HG02885 (cell line): ENCODE results near the gene FBXO22.

Experiments
- ATAC-seq: cut with Tn5 transposase; IDR thresholded peaks from one replicate; pipeline ENCODE4 v1.9.1; 2021; ENCODE audit warnings: mild to moderate bottlenecking; ENCODE audit not compliant: unreplicated experiment, poor library complexity

Gene FBXO22

DNA sequence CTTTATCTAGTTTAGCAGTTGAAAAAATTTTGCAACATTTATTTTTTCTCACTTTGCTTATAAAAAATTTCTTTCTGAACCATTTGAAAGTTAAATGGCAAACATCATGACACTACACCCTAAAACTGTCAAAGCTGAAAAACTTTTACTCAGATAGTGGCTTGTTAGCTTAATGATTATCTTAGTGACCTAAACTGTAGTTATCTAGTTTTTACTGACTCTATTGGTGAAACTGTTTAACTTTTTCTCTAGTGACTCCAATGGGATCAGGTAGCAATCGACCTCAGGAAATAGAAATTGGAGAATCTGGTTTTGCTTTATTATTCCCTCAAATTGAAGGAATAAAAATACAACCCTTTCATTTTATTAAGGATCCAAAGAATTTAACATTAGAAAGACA lies 13.3 kb downstream of the FBXO22 start:
- ATAC-seq: no peak

DNA sequence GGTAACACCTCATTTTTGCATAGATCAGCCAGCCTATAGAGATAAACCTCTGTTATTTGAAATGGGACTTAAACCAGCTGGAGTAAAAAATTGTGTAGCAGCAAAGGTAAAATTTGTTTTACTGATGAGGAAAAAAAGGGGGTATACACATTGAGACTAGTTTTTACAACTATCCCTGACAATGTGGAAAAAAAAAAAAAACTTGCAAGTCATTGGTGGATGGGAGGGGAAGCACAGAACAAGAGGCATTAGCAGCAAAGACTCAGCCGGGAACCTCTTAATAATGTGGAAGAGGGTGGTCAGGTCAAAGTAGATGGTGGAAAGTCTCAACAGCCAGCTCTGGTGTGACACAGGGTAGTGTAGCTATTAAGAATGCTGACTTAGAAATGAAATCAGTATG lies 14.5 kb downstream of the FBXO22 start:
- no peak for ATAC-seq

DNA sequence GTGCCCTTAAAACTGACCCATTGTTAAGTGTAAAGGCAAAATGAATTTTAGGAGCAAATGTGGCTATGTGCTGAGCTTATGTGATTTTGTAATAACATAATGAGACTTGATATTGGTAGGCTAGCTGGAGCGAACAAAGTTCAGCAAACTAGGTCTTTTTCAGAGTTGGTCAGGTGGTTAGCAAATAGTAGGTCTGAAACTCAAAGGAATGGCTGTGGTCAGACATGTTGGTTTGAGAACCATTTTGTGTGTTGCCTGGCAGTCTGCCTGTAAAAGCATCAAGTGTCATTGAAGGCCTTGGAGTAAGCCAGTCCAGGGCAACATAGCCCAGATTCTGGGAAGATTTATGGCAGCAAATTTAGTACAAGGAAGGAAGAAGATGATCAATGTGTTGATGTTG lies 16.4 kb downstream of the FBXO22 start:
- ATAC-seq: no peak

DNA sequence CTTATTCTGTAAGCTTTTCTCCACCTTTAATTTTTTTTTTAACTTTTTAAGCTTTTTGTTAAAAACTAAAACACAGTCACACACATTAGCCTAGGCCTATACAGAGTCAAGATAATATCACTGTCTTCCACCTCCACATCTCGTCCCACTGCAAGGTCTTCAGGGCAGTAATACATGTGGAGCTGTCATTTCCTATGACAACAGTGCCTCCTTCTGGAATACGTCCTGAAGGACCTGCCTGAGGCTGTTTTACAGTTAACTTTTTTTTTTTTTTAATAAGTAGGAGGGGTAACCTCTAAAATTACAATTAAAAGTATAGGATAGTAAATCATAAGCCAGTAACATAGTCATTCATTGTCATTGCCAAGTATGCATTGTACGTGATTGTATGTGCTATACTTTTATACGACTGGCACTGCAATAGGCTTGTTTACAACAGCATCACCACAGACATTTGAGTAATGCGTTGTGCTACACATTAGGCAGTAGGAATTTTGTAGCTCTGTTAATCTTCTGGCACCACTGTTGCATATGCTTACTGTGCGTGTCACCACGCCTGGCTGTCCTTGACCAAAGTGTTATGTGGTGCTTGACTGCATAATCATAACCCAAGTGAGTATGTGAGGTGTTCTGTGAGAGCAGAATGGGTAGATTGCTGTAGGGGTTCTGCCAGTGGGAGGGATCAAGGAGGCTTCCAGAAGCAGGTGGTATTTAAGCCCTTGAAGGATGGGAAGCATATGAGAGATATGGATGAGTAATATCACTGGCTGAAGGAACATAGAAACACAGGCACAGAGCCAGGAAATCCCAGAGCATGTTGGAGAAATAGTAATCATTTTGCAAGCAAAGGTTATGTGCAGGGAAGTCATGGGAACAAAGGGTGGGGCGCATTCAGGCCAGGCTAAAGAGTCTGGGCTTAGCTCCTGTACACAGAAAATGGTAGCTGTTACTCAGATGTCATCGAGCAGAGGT lies 18.3 kb downstream of the FBXO22 start:
- no peak for ATAC-seq

DNA sequence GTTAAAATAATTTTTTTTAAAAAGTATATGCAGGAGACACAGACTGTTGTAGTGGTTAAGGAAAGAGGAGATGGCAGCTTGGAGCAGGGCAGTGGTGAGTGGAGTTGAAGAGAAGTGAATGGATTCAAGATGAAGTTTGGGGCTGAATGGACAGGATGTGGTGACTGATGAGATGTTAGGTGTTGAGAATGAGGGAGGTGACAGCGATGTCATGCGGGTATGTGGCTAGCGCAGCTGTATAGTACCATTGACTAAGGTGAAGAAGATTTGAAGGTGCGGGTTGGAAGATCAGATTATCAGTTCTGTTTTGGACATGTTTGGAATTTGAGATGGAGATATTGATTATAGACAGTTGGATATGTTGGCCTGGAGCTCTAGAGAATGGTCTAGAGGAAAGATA lies 20.1 kb downstream of the FBXO22 start:
- no peak for ATAC-seq

DNA sequence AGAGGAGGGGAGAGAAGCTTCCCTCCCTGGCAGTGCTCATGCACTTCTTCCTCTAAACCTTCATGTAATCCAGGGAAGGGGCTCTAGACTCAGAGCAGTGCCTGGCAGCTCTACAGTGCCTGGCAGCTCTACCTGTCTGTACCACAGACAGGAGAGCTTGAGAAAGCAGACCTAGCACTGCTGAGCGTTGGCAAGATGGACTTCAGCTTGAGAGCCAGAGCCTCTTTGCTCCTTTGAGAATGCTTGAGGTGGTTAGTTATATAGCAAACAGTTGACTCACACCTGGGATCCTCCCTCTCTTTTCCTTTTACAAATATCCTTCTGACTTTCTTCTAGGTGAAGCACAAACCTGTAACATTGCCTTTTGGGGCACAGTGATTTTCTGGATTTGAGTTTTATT lies 20.9 kb downstream of the FBXO22 start:
- ATAC-seq: no peak

DNA sequence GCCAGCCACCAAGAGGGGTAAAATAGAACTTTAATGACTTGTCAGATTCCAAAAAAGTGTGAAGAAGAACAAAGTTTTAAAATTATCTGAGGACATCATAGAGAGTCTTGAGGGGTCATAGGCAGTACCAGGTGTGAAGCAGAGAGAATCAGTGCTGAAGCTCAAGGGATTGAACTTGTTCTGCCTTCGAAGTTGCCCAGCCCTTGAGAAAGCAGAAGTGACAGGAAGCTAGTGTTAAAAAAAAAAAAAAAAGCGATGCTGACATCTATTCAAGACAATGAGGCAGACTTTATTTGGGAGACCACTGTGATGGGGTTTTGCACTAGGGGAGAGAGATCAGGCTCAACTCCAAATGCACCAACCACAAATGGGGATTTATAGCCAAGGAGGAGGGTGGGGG lies 21.8 kb downstream of the FBXO22 start:
- ATAC-seq: no peak

DNA sequence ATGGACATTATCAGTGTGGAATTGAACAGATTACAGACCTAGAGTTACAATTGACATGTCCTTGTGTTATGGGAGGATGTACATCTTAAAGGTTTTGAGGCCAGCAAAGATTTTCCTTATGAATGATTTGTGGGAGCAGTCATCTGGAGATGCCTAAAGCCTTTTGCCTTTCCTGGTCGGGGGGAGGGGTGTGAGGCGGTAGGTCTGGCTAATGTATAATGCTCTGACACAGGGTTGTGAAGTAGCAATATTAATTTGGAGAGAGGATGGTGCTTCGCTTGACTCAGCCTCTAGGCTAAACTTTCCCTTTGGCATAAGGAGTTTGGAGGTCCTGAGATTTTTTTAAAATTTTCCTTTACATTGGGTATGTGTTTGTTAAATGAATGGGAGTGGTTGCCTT lies 23.3 kb downstream of the FBXO22 start:
- no peak for ATAC-seq

DNA sequence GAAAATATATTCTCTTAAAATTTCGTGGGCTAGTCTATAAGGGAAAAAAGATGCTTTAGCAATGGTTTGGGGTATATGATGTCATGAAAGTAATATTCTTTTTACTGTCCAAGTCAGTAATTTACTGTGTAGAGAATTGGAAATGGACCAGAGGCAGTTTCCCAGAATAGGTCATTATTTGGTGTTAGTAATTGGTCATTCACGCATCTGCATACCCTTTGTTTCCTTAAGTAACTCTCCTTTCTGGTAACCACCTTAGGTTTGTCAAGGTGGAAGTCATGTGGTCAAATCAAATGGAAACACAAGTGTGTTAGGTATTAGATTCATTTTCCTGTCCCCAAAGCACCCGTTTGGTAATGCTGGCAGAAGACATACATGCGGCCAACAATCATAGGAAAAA lies 23.9 kb downstream of the FBXO22 start:
- ATAC-seq: no peak

DNA sequence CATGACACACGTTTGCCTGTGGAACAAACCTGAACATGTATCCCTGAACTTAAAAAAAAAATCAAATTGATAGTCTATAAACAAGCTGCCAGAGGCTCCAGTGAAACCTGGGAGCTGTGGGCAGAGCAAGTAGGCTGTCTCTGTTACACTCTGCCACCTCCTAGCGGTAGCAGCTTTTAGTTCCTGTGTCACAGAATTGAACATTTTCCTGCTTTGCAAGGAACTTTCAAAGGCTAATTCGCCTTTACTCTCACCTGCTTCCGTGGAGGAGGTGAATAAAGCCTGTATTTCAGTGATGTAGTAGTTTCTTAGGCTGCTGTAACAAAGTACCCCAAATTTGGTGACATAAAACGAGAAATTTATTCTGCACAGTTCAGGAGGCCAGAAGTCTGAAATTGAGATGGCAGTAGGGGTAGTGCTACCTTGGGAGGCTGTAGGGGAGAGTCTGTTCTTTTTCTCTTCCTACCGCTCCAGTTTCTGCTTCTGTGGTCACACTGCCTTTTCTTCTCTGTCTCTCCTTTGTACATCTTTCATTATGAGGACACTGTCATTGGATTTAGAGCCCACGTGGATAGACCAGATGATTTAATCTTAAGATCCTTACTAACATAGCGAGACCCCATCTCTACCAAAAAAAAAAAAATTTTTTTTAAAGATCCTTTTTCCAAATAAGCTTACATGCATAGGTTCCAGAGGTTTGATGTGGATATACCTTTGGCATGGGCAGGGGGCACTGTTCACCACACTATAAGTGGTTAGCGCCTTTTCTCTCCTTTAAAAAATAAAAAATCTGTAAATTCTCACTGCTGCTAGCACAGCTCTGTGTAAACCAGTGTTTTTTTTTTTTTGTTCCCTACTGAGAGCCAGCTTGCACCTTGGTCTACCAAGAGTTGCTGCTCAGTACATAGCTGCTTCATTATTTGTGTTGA lies 25.3 kb downstream of the FBXO22 start:
- ATAC-seq: no peak

DNA sequence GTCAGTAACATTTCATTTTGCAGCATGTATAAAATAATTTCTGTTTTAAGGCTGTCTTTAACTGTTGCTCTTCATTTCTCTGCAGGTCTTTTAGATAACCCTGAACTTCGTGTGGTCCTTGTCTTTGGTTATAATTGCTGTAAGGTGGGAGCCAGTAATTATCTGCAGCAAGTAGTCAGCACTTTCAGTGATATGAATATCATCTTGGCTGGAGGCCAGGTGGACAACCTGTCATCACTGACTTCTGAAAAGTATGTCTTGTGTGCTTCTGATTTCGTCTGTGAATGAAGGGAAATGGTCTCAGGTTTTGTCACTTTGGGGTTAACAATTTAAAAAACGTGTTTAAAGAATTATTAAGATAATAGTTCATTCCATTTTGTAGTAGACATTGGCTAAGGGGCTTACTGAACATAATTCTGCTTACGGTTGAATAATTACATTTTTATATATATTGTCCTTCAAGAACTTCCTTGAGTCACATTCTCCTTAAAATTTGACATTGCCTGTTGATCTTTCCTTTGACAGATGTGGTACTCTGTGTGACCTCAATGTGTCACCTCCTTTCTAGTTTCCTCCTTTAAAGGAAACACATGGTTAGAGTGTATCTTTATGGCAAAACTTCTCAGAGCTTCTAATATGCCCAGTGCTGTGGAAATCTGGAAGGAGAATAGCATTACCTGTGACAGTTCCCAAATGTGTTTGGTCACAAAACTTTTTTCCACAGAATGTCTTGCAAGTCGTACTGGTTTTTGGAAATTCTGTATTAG lies 26.3 kb downstream of the FBXO22 start:
- no peak for ATAC-seq

DNA sequence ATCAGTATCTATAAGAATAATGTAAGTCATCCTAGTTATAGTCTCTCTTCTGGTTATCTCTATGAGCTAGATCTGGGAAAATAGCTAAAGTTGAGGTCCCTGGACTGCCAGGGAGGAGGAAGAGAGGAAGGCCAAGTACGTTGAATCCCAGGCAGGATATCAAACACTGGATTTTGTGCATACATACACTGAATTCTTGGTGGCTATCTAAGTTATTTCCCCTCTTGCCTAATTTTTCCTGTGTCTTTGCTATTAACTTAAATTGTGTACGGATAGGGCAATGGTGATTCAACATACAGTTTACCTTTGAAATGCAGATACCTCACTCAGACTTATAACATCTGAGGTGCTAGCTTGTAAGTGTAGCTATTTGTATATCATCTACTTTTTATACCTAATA lies 27.2 kb downstream of the FBXO22 start:
- ATAC-seq: no peak

DNA sequence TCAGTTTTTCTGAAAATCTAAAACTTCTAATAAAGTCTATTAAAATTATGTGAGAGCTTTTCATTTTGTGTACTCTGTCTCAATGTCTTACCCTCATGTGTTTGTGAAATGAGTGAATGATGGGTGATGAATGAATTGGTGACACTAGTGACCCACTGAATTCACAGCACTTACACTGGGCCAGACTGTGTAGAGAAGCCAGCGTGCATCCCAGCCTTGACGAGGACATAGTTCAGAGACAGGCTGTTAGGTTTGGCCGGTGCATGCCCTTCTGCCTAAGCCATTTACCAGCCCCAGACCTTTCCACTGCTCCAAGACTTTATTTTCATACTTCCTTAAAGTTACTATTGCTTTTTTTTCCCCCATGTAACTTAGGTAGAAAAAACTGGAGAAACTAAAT lies 38.8 kb downstream of the FBXO22 start:
- ATAC-seq: no peak

DNA sequence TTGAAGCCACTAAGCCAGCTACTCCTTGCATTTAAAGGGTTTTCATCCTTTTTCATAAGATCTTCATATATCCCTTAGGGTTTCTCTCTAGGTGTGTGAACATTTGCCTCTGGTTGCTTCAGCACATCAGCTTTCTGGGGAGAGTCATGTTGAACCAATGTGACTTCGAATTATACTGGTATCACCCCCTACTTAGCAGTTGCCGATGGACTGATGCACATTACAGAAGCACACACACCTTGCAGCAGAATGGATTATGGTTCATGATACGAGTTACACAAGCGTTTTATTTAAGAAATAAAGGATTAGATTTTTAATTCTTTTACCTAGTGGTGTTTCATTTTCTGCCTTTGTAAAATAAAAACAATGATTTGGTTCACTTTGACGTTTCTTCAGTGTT lies 39.6 kb downstream of the FBXO22 start:
- ATAC-seq: no peak

DNA sequence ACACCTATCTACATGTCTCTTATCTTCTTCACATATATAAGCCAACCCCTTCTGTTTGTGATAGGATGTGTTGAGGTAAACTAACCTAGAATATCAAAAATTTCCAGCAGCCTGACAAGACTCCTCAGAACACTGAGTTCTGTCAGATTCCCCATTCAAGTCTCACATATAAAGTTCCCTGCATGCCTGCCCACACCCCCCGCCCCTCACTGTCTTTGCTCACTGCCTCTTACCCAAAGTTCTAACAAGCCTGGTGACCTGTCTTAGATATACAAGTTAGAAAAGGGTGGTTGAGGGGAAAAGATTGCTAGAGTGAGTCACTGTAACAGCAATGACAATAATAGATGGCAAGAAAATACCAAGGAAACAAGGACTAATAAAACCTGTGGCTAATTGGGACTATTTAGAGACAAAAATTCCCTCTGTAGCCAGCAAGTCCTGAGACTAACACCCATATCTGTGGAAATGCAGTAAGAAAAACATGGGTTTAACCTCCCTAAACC lies 40.1 kb downstream of the FBXO22 start:
- no peak for ATAC-seq

DNA sequence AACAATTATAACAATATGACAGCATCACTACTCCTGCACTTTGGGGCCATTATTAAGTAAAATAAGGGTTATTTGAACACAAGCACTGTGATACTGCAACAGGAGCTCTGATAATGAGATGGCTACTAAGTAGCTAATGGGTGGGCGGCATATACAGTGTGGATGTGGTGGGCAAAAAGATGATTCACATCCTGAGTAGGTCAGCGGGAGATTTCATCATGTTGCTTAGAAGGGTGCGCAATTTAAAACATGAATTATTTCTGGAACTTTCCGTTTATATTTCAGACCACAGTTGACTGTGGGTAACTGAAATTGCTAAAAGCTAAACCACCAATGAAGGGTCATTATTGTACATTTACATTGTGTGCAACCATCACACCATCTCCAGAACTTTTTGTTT lies 42.3 kb downstream of the FBXO22 start:
- ATAC-seq: no peak

DNA sequence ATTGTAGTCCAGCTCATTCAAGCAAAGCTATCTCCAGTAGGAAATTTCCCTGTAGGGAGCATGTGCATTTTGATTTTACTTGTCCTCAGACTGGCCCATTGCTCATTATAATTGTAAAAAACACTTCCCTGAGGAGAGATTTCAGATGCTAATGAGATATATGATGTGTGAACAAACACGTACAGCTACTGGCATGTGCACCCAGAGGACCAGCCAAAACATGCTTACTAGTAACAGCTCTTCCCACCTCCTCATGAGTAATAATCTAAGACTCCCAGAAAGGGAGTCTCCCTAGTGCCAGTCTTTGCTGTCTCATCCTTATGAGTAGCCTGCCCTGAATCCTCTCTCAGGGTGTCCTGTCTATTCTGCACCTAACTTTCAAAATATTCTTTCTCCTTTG lies 43.4 kb downstream of the FBXO22 start:
- no peak for ATAC-seq

DNA sequence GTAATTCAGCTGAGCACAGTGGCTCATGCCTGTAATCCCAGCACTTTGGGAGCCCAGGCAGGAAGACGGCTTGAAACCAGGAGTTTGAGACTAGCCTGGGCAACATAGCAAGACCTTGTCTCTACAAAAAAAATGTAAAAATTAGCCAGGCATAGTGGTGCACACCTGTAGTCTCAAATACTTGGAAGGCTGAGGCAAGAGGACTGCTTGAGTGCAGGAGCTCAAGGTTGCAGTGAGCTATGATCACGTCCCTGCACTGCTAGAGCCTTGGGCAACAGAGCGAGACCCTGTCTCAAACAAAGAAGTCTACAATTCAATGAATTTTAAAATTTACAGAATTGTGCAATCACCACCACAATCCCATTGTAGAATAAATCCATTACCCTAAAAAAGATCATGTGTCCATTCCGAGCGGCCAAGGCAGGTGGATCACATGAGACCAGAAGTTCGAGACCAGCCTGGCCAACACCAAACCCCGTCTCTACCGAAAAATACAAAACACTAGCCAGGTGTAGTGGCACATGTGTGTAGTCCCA lies 45.2 kb downstream of the FBXO22 start:
- no peak for ATAC-seq

DNA sequence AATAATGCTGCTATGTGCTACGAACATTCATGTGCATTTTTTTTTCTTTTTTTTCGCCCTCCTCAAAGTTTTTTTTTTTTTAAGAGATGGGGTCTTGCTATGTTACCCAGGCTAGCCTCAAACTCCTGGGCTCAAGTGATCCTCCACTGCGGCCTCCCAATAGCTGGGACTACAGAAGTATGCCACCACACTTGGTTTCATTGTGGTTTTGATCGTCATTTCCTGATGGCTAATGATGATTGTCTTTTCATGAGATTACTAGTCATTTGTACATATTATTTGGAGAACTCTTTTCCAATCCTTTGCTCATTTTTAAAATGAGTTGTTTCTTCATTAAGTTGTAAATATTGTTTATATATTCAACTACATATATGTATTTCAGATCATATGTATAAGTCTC lies 48.8 kb downstream of the FBXO22 start:
- ATAC-seq: no peak

DNA sequence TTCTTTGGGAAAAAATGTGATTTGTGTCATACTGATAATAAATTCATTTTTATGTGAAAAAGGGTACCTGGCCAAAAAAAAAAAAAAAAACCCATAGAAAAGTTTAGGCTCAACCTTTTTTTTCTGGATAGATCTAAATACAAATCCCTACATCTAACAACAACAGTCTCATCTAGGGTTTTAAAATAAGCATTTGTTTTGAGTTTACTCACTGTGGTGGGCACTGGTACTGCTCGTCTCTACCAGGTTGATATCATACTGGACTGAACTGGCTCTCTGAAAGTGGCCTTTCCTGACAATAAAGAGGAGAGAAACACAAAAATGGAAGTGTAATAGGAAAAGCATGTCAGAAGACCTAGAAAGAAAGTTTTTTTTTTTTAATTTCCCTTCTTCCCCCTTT lies 52.0 kb downstream of the FBXO22 start:
- ATAC-seq: no peak
